Activated CD8-positive, alpha-beta memory T cell treated with anti-CD3 and anti-CD28 coated beads, Interleukin-2, amount 50 U/mL, for 24 hours (primary cell): ENCODE data around the gene SEL1L3.

Experiments
- DNase-seq: peaks from one replicate; pipeline ENCODE4 v3.0.0-alpha.2; 2020; ENCODE audit errors: extremely low read depth

Gene SEL1L3

DNA sequence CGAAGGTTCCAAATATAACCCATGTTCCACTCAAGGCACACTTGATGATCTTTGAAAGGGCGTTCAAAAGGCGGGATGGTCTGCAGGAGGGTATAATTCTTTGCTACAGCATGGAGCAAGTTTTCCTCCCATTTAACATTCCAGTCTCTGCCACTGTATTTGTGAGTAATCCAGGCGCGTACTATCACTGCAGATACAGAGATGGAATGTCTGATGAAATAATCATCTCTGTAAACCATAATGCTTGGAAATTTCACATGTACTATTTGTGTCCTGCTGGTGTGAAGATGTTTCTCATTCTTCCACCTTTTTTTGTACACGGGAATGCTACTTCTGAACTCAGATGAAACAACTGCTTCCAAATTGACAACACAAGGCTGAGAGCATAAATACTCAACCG is 15.5 kb downstream of the SEL1L3 start:
- DNase-seq = no peak

GRCh38 chr4:25845841-25846653 is 16.7 kb downstream of the SEL1L3 start:
- no peak for DNase-seq

DNA sequence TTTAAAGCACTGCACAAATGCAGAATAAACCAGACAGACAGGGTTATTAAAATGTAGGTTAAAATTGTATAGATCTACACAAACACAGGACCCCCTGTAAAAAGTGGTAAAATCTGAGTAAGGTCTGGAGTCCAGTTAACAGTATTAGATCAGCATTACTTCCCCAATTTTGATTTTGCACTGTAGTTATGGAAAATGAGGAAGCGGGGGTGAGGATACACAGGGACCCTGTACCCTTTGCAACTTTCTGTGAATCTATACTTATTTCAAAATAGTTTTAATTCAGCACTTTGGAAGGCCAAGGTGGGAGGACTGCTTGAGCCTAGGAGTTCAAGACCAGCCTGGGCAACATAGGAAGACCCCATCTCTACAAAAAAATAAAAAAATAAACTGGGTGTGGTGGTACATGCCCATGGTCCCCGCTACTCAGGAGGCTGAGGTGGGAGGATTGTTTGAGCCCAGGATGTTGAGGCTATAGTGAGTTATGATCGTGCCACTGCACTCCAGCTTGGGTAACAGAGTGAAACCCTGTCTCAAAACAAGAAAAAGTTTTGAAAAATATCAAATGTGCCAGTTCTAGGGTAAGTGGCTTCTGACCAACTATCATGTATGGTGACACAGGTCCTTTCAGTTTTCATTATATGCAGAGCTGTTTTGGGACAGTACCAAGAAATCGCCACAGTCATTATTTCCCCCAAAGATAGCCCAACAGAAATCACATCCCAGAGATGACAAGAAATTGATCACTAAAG is 17.7 kb downstream of the SEL1L3 start:
- no peak for DNase-seq

GRCh38 chr4:25843340-25844097 is 19.3 kb downstream of the SEL1L3 start:
- no peak for DNase-seq

- DNase-seq = no peak
Measured at GRCh38 chr4:25842229-25842845, 20.5 kb downstream of the SEL1L3 start.

DNA sequence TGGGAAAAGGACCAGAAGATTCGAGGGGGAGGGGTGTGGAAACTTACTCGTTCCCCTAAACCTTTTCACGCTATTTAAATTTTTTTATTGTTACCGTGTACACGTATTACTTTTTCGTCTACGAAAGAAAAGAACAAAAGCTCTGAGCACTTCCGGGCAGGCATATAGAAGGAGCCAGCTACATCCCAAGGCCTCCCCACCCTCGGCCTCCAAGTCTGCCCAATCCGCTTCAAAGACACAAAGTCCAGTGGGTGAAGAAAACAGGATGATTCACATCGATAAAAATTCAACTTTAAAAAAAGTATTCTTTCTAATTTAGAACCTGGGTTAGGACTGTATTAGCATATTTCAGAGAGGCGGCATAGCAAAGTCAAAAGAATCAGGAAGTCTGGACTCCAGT is 23.1 kb downstream of the SEL1L3 start:
- no peak for DNase-seq

GRCh38 chr4:25839233-25839632 is 23.6 kb downstream of the SEL1L3 start:
- no peak for DNase-seq

DNA sequence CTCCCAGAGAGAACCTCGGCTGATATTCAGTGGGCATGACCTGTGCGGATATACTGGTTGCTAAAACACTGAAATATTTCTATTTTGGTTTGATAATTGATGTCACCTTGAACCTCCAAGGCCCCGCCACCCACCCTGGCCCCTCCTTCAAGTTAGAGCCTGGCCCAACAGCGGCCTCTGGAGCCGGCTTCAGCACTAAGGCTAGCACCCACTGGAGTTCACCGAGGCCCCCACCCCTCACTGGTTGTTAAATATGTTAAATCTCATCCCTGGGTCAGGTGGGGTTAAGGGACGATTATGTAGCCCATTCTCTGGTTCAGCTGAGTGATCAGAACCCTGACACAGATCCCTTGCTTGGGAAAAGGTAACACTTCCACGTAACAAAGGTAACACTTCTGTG is 24.3 kb downstream of the SEL1L3 start:
- no peak for DNase-seq

- DNase-seq = no peak
Measured at GRCh38 chr4:25837107-25837506, 25.7 kb downstream of the SEL1L3 start.

GRCh38 chr4:25835384-25835783 is 27.4 kb downstream of the SEL1L3 start:
- no peak for DNase-seq

DNA sequence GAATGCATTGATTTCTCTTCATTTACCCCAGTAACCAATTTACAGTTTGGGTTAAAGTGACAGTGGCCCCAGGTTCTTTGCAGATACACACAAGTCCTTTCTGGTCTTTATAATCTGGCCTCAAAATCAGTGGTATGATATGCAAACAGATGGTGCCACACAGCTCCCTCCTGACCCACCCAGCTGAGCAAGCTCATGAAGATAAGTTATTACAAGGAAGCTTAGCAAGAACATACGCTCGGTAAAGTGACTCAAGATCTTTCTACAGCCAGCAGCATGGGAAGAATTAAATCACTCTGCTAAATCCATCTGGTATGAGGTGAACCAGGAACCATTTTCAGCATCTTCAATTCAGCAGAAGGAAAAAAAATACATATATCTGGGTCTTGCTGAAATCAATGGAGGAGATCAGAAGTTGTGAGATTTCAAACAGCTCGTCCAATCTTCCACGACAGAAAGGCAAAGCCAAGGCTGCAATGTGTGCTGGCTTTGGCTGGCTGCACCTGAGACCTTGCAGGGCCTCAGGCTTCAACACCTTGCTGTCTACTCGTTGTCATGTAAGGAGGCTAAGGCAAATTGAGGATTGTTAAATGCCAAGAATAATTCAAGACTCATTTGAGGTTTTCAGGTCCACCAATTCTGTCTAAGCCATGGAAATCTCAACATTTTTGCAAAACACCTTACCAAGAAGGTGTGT is 28.2 kb downstream of the SEL1L3 start:
- no peak for DNase-seq

DNA sequence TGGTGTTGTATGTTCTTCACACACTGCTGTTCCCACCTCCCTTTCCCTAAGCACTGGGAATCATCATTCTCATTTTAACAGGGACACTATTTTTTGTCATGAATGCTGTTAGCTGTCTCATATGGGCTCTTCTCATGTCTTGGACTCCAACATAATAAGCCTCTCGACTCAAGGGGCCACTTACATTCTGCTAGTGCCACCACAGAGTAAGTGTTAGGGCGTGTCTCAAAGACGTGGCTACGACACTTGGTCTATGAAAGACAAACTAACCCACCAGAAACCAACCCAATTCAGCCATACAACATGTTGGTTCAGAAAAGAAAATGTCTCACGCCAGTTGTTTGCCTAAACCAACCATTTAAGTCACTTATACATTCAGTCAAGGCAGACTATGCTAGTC is 32.2 kb downstream of the SEL1L3 start:
- no peak for DNase-seq

- no peak for DNase-seq
Measured at GRCh38 chr4:25827897-25828296, 34.9 kb downstream of the SEL1L3 start.

GRCh38 chr4:25827373-25827772 is 35.4 kb downstream of the SEL1L3 start:
- no peak for DNase-seq

DNA sequence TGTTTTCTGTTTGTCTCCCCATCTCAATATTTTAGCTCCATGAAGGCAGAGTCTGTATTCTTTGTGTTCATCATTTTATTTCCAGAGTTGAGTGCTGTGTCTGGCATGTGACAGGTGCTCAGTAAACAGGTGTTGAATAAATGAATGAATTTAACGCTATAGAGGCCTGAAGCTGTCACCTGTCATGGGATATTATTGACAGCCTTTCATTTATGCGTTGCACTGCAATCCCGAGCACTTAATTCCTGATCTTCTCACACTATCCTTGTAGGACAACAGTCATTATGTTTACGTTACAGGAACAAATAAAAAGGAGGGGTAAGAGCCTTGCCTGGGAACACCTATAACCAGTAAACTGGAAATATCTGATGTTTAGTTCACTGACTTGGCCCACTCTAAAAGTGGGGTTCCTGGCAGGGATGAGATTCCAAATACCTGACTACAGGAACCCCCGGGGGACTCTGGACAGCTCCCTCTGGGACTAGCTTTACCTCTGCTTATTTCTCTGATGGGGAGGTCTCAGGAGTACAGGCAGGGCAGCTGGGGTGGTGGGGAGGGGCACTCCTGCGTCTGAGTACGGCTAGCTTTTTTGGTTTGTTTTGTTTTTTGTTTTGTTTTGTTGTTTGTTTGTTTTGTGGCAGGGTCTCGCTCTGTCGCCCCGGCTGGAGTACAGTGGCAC is 36.6 kb downstream of the SEL1L3 start:
- no peak for DNase-seq

DNA sequence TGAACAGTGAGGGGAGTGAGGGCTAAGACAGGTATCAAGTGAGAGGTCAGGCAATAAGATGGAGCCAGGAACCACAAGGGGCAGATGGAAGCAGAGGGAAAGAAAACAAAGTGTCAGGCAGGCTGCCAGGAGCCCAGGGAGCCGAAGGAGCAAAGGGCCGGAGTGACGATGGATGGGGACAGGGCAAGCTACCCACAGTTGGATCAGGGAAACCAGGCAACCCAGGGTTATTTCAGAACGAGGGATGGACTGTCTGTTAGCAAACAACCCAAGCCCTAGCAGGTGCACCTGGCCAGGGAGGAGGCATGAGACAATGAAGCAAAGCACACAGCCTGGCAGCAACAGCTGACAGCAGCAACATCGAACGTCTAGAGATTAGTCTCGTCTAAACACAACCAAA is 39.2 kb downstream of the SEL1L3 start:
- DNase-seq = no peak

DNA sequence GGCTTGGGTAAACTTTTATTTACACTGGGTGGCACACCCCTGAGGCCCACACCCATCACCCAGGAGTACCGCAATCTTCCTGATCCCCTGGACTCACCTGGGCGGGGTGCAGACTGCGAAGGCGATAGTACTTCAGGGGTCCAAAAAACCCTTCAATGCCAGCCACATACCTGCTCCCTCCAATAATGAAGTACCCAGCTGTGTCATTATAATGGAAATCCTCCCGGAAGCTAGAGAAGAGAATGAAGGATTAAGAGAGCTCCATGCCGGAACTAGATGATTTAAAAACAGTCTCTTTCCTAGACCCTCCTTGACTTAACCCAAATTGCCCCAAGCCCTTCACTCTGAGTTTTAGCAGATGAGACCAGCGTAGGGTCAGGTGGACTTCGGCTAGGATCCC is 40.9 kb downstream of the SEL1L3 start:
- DNase-seq = no peak

GRCh38 chr4:25821267-25821666 is 41.5 kb downstream of the SEL1L3 start:
- DNase-seq = no peak

DNA sequence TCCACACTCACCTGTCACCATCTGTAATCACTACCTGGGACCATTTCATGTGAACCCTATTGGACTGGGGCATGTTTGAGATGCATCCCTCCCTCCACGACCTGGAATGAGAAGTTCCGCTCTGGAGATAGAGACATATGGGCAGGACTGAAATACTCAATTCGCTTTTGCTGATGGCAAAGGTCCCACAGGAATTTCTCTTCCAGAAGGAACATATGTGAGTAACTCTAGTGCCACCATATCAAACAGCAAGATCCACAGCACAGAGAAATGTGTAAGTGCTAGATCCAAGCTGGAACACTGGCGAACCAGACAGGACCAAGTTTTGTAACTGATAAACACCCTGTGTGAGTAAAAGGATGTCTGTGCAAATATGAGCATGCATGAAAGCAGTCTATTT is 43.9 kb downstream of the SEL1L3 start:
- no peak for DNase-seq

- DNase-seq = no peak
Measured at GRCh38 chr4:25818371-25818871, 44.4 kb downstream of the SEL1L3 start.
